NCI-H526 treated with DMSO at 0.1 percent for 48 hours (cell line): ENCODE results near the gene SLC37A1.

Source experiments
- DNase-seq: peaks from one replicate; lab custom pipeline; 2025; lab: John Stamatoyannopoulos, UW

SLC37A1 gene

GRCh38 chr21:42479582-42479981 is 34.1 kb upstream of the SLC37A1 start:
- no peak for DNase-seq

GRCh38 chr21:42480736-42481135 is 32.9 kb upstream of the SLC37A1 start:
- DNase-seq, result no peak

- DNase-seq, result no peak
These were observed 32.5 kb upstream of the SLC37A1 start for GRCh38 chr21:42481169-42481568.

GRCh38 chr21:42484966-42485365 is 28.7 kb upstream of the SLC37A1 start:
- DNase-seq, result no peak

- DNase-seq, result peak; percentile 64
These were observed 27.6 kb upstream of the SLC37A1 start for GRCh38 chr21:42486072-42486471.

GRCh38 chr21:42486531-42486930 is 27.1 kb upstream of the SLC37A1 start:
- DNase-seq, result peak; percentile 86

- DNase-seq, result no peak
These were observed 24.6 kb upstream of the SLC37A1 start for GRCh38 chr21:42489006-42489563.

- no peak for DNase-seq
These were observed 23.7 kb upstream of the SLC37A1 start for GRCh38 chr21:42489991-42490390.

GRCh38 chr21:42490720-42491119 is 22.9 kb upstream of the SLC37A1 start:
- DNase-seq, result no peak

GRCh38 chr21:42491328-42491727 is 22.3 kb upstream of the SLC37A1 start:
- no peak for DNase-seq

- DNase-seq, result no peak
These were observed 21.5 kb upstream of the SLC37A1 start for GRCh38 chr21:42492201-42492600.

GRCh38 chr21:42493109-42494060 is 20.3 kb upstream of the SLC37A1 start:
- no peak for DNase-seq

- DNase-seq, result no peak
These were observed 18.6 kb upstream of the SLC37A1 start for GRCh38 chr21:42495027-42495426.

- peak; percentile 59 for DNase-seq
These were observed 17.9 kb upstream of the SLC37A1 start for GRCh38 chr21:42495765-42496119.

GRCh38 chr21:42496120-42496838 is 17.4 kb upstream of the SLC37A1 start, which contains the start of gene RSPH1:
RSPH1 (minus strand) TSS chr21:42496224; CDS start chr21:42496186, 38 bp downstream.
- DNase-seq, result peak; percentile 98

GRCh38 chr21:42496839-42497202 is 16.8 kb upstream of the SLC37A1 start:
- DNase-seq, result no peak

GRCh38 chr21:42498012-42498411 is 15.6 kb upstream of the SLC37A1 start:
- no peak for DNase-seq

GRCh38 chr21:42499444-42500112 is 14.1 kb upstream of the SLC37A1 start:
- no peak for DNase-seq

GRCh38 chr21:42500225-42500624 is 13.4 kb upstream of the SLC37A1 start:
- DNase-seq, result no peak

- no peak for DNase-seq
These were observed 12.9 kb upstream of the SLC37A1 start for GRCh38 chr21:42500736-42501135.

- DNase-seq, result no peak
These were observed 9.9 kb upstream of the SLC37A1 start for GRCh38 chr21:42503711-42504110.

- DNase-seq, result no peak
These were observed 8.4 kb upstream of the SLC37A1 start for GRCh38 chr21:42505090-42505726.
